ENCODE measurements around the gene HELZ.
"Not testable (repeated sequence)": the region's sequence is repeated elsewhere in the genome, so short reads cannot be mapped to it uniquely, and the experiment has no call there.

The HELZ gene

DNA sequence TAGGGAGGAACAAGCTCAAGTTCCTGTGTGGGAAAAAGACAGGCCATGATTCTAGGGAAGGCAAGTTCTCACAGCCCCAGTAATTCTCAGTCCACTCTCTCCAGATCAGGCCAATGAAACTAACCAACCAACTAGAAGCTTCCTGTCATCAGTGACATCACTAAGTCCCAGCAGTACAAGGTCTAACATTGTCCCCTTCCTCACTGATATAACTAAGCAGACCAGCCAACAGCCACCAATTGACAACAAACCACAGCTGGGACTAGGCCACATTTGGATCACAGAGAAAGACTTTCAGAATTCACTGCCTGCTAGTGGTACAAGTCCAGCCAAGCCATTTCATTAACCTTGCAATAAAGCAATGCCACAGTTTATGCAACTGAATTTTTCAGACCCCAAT, 106.6 kb downstream of the HELZ start:
- DNase-seq: no peak

DNA sequence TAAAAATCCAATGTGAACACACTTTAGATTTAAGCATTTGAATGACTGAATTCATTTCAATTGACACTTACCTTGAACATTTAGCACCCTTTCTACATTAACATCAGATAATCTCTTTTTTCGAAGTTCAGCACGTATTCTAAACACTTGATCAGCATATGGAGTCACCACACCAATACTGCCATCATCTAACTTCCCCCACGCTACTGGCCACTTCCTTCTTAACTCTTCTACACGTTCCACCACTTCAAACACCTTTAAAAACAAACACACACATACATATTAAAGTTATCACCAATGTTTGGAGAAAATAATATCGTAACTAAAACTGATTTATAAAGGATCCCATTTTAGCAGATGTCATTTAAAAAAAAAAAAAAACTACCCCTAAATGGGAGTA, 107.1 kb downstream of the HELZ start:
- no peak for DNase-seq

DNA sequence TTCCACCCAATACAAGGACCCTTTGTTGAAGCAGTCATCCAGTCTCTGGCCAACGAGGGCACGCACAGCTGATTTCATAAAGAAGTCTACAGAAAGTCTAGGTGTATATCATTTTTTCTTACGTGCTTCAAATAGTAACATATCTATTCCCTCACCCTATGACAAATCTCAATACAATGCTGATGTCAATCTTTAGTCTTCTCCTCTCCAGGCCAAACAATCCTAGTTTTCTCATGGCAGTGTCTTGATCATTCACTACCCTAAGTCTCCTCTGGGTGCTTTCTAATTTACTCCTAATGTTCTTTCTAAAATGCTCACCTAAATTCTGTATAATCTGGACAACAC, 108.0 kb downstream of the HELZ start:
- DNase-seq: no peak

DNA sequence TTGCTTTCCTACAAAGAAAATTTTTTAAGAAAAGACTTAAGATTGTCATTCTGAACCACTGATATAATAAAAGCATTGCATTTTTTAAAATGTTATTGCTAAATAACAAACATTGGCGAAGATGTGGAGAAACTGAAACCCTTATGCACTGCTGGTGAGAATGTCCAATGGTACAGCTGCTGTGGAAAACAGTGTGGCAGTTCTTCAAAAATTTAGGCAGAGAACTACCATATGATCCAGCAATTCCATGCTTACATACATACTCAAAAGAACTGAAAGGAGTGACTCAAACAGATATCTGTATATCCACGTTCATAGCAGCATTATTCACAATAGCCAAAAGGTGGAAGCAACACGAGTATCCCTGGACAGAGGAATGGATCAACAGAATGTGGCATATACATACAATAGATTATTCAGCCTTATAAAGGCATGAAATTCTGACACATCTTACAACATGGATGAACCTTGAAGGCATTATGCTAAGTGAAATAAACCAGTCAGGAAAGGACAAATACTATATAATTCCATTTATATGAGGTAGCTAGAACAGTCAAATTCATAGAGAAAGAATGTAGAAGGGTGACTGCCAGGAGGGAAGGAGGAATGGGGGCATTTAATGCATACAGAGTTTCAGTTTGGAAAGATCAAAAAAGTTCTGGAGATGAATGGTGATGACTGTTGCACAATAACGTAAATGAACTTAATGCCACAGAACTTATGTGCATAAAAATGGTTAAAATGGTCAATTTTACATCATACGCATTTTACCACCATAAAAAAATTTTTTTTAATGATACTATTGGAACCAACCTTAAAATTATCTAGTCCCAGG, 108.6 kb downstream of the HELZ start:
- no peak for DNase-seq

DNA sequence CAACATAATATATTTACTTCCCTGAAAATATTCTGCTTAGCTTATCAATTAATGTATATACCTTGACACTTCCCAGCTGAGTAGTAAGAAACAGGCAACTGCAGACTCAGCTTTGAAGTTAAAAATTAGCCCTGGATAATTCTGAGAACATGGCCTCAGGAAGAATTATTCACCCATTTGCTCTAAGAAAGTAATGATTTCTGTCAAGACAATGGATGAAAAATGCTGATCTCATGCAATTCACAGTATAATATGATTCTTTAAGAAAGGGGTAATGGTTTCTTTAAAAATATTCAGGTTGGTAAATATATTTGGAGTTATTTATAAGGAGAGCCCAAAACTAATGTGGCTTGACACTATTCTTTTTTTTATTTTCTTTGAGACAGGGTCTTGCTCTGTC, 111.8 kb downstream of the HELZ start:
- no peak for DNase-seq

DNA sequence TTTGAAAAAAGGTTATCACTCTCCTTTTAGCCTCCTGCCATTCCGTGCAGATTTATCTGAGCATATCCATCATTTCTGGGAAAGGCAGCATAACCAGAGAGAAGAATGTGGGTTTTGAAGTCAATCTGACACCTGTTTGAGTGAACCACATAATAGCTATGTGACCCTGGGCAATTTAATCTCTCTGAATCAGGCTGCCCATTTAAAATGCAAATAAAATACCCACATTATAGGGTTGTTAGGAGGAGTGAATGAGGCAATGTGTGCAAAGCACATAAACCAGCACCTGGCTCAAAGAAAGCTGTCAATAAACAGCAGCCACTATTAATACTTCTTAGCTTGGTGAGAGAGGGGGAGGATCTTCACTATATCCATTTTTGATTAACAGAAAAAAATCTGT, 112.6 kb downstream of the HELZ start:
- no peak for DNase-seq

DNA sequence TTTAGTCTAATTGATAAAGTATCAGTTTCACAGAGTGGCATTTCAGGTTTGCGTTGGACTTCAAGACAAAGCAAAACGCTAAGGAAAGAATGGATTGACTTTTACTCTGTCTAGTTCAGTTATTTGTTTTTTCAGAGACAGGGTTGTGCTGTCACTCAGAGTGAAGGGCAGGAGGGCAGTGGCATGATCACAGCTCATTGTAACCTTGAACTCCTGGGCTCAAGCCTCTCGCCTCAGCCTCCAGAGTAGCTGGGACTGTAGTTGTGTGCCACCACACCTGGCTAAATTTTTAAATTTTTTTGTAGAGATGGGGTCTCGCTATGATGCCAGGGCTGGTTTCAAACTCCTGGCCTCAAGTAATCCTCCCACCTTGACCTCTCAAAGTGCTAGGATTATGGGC, 114.2 kb downstream of the HELZ start:
- no peak for DNase-seq

DNA sequence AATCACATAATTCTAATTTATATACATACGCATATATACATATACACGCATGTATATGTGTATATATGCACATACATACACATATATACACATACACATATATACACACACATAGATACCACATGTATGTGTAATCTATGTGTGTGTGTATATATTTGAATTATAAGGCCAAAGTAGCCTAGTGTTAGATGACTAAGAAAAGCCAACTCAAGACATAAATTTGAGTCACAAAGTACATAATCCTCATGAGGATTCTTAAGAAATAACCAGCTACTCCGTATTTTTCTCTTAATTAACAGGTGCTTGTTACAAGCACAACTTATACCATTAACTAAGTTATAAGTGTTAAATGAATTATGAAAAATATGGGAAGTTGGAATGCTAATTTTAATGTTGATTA, 115.7 kb downstream of the HELZ start:
- no peak for DNase-seq

DNA sequence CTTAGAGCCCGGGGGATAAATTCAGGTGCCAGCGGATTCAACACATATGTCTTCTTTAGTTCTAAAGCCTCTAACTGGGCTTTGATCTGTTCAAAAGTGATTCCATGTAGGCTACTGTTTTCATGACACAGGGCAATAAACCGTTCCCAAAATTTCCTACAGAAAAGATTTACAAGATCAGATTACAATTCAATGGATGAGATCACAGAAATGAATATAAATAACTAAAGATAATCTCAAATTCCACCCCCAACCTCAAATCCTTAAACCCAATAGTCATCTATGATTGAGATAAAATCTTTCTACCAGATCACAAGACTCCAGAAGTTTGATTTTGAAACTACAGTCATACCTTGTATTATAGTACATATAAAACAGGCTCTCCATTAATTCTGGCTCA, 116.3 kb downstream of the HELZ start:
- no peak for DNase-seq

DNA sequence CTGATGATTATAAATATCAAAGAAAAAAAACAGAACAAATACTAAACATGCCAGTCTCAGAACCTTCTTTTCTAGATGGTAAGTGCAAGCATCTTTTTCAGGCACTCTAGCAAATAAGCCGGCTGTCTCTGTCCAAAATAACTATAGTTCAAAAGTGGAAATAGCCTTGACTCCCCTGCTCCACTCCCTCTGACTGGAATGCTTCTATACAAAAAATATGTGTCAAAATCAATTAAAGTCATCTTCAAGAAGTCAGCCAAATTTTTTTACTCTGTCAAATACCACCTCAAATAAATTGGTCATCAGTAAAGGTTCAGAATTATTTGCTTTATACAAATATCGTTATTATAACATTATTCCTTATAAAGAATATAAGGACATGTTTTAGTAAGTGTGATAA, 117.1 kb downstream of the HELZ start:
- no peak for DNase-seq

DNA sequence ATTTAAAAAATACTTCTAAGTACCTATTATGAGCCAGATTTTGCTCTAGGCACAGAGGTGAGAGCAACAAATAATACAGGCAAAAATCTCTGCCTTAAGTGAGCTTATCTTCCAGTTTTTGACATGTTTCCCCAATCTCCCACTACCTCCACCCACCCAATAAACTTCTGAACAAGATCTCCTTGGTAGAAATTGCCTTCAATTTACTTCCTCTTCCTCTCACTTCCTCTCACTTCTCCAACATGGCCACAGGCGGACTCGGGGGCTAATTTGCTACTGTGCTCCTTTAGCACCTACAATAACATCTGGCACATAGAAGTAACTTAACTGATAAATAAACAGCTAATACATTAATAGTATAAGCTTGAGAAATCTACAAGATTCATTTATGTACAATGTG, 118.0 kb downstream of the HELZ start:
- no peak for DNase-seq

DNA sequence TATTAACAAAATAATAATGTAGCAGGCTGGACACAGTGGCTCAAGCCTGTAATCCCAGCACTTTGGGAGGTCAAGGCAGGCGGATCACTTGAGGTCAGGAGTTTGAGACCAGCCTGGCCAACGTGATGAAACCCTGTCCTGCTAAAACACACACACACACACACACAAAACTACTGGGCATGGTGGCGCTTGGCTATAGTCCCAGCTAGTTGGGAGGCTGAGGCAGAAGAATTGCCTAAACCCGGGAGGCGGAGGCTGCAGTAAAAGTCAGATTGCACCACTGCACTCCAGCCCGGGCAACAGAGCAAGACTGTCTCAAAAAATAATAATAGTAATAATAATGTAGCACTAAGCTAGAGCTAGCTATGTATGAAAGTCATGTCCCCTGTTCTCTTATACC, 118.5 kb downstream of the HELZ start:
- DNase-seq: not testable (repeated sequence)

DNA sequence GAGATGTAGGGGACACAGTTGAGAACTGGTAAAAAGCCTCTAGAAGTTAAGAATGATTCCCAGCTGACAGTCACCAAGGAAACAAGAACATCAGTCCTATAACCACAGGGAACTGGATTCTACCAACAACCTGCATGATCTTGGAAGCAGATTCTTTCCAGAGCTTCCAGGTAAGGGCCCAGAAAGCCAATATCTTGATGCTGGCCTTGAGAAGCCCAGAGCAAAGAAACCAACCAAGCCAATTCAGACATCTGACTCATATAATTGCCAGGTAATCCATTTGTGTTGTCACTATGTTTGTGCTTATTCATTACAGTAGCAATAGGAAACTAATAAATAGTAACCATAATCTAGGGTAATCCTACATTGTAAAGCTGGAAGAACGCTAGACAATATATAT, 119.1 kb downstream of the HELZ start:
- DNase-seq: no peak

DNA sequence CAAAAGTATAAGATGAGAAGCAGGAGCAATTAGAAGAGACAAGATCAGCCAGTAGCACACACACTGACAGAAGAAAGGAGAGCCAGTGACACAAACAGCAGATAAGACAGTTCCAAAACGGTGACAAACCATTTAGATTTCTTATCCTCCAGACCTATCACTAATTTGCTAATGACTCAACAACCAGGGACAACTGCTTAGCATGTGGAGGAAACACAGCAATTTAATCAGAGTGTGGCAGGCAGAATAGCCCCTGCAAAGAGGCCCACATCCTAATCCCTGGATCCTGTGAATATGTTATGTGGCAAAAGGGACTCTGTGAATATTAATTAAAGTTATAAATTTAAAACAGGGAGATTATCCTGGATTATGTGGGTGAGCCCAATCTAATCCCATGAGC, 119.6 kb downstream of the HELZ start:
- DNase-seq: no peak

DNA sequence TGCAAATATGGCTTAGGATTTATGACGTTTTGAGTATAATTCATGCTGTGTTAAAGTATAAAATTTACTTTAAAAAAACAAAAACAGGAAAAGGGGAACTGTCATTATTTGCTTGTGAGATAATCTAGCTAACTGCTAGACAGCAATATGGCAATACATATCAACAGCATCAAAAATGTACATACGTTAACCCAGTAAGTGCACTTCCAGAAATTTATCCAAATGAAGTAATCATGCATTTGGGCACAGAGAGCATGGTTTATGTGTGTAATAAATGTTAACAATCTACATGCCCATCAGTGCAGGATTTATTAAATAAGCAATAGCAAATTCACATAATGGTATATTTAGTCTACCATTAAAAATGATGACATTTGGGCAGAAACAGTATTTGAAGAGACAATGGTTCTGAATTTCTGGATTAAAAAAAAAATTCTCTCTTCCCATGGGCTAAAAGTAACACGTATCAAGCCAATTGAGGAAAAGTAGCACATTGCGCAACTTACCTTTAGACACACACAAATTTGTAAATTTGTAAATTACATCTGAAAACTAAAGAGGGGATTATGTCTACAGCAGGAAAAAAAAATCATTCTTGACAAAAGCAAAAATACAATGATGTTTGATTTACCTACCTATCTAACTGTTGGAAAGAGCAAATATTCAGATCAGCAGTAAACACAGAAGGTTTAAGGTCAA, 120.4 kb downstream of the HELZ start:
- DNase-seq: no peak

DNA sequence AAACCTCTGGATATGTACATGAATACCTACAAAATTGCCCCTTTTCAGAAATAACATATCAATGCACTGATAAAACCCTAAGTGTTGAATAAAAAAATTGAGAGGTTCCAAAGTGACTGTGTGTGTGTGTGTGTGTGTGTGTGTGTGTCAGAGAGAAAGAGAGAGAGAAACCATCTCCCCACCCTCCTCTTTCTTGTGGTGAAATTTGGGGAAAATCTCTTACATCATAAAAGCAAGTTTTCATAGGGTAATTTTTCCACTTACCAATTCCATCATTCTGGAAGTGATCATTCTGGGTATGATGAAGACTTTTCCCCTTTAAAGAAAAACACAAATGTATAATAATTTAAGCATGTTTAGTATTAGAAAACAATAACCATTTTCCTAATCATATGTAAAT, 121.3 kb downstream of the HELZ start:
- no peak for DNase-seq

DNA sequence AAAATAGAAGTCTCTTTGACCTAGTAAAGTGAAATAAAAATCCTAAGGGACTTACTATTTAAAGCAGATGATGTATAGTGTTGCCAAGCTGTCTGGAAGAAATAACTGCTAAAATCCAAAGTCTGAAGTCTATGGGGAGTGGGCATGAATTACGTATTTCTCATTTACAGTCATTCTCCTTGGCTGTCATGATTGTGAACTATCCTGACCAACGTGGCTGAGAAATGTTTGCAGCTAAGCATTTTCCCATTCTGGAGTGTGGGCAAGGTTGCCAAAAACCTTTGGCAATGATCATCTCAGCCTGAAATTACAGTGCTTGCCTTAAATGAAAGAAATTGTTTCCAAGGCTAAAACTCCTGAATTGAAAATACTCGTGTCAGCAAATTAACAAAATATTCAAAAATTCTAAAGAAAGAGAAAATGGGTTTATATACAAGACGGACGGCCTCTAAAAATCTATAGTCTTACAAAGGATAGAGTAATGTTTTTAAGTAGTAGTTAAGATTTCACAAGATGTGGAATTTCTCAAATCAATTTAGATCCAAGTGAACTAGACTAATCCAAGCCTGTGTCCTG, 123.6 kb downstream of the HELZ start:
- no peak for DNase-seq

DNA sequence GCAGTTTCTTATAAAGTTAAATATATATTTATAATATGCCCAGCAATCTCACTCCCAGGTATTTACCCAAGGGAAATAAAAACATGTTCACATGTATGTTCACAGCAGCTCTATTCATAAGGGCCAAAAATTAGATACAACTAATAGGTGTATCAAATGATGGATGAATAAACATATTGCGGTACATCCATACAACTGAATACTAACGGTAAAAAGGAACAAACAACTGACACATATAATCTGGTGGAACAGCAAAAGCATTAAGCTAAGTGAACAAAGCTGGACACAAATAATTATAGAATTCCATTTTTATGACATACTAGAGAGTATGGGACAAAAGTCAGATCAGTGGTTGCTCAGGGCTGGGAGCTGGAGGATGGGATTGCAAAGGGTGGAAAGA, 125.9 kb downstream of the HELZ start:
- no peak for DNase-seq

DNA sequence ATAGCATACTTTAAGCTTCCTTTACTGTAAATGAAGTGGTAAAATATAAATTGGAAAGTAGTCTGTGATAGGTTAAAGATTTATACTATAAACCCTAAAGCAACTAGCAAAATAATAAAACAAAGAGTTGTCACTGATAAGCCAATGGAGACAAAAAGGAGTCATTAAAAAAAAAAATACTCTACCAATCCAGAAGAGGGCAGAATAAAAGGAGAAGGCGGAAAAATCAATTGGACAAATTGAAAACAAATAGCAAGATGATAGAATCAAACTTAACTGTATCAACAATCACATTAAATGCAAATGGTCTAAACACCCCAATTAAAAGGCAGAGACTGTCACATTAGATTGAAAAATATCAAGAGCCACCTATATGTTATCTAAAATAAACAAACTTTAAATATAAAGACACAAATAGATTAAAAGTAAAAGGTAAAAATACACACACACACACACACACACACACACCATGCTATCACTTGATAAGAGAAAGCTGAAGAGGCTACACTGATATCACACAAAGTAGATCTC, 128.9 kb downstream of the HELZ start:
- no peak for DNase-seq

DNA sequence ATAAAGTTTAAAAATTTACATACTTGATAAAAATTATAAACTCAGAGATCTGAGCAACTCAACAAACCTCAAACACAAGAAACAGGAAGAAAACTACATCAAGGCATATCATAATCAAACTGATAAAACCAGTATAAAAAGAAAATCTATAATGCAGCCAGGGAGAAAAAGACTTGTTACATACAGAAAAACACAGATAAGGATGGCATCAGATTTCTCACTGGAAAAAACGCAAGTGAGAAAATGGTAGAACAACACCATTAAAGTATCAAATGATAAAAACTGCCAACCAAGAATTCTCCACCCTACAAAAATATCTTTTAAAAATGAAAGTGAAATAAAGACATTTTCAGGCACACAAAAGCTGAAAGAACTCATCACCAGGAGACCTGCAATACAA, 129.6 kb downstream of the HELZ start:
- DNase-seq: no peak

DNA sequence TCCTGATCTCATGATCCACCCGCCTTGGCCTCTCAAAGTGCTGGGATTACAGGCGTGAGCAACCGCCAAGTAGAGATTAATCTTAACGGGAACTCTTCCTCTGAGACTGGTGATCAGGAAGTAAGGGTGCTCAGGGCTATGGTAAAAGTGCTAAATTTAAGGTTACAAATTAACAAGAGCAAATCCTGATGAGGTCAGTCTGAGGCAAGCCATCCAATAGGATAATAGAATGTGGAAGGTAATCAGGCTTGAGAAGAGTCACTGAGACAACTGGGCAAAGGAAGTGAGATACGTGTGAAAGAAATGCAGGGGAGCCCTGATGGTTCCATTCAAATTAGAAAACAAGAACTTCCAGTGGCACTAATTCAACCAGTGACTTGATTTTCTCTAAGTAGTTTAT, 131.5 kb downstream of the HELZ start:
- DNase-seq: no peak

DNA sequence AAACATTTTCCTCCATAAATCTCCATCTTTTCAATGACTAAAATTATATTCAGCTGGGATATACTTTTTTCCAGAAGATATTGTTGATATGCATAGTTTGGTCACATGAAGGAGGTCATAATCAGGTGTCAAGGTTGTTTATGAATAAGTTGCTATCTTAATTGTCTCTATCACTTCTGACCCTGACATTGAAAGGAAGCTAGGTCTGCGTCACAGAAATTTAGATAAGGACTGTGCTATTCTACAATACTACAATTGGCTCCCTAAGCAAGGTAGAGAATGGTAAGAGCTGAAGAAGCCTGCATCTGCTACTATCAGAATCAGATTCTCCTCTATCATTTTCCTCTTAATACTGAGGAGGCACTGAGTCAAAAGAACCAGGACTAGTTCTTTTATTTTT, 133.2 kb downstream of the HELZ start:
- no peak for DNase-seq

DNA sequence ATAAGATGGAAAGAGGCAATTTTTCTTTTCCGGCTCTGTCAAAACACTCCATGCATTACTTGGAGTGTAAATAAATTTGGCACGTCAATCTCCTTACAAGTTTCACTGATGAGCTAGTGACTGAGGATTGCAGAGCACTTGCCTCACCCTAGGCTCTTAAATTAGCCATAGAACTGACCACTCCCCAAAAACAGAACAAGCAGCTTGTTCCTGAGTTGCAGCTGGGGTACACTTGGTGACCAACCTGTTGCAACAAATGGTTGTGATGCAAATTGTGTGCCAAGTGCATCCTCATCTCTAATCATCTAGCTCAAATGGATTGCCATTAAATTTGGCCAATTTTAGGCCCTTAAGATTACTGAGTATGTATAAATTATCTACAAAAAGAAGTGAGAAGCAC, 133.7 kb downstream of the HELZ start:
- DNase-seq: no peak

DNA sequence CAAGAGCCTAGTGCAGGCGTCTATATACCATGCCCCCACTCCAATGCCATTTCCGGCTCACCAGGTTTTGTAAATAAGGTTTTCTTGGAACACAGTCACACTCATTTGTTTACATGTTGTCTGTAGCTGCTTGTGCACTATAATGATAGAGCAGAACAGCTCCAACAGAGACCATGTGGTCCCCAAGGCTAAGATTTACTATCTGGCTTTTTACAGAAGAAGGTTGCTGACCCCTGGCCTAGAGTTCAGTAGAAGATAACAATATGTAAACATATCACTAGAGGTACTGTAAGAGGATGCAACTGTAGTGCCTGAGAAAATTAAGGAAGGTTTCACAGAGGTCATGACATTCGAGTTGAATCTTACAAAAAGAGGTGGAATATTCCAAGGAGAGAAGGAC, 134.4 kb downstream of the HELZ start:
- DNase-seq: no peak
